NCI-H69 (cell line): ENCODE measurements around the gene METTL5.
A peak's percentile ranks its signal among the peaks of the same experiment; 100 is the strongest.
"Not testable (repeated sequence)": the region's sequence is repeated elsewhere in the genome, so short reads cannot be mapped to it uniquely, and the experiment has no call there.

ENCODE experiments used
- DNase-seq: peaks from one replicate; lab custom pipeline; 2025; lab: John Stamatoyannopoulos, UW

METTL5 gene

DNA sequence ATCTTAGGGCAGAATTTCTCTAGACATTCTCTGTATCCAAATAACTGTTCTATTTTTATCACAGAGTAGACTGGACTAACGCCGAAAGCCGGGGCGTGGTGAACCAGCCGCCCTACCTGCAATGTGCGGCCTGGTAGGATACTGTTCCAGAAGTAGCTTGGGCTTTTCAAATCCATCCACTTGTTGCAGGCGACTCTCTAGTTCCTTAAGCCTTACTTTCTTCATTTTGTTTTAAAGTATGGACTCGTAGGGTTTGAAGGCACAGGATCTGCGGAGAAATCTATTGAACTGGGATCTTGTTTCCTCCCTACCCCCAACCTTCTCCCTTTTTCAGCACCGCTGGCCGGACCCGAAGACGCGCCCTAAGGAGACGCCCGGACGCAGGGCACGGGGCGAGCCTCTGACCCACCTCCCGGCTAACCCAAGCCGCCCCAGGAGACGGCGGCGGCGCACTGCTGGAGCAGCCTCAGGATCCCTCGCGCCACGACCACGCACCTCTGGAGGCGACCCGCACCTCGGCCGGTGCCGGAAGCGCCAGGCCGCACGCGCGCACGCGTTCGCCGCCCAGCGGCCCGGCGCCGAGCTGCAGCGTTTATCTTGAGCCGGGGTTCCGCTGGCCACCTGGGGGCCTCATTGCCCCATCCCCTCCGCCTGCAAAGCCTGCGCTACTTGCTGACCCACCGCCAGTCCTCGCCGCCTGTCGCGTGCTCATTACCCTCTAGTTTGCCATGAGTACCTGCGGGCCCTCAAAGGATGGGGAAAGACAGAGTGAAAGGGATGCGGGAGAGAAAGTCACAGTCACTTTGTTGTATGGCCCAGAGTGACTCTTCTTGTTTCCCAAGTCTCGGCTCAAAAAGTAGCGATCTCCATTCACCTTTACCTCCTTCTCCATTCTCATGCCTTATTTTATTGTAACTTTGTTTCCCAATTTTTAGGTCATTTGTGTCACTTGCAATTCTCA lies at the start of gene METTL5:
TSS of gene METTL5 (minus strand) at position 533 of the 961 bp plus-strand sequence. CDS start at position 225, 308 bp downstream.
- peak; percentile 88 for DNase-seq

DNA sequence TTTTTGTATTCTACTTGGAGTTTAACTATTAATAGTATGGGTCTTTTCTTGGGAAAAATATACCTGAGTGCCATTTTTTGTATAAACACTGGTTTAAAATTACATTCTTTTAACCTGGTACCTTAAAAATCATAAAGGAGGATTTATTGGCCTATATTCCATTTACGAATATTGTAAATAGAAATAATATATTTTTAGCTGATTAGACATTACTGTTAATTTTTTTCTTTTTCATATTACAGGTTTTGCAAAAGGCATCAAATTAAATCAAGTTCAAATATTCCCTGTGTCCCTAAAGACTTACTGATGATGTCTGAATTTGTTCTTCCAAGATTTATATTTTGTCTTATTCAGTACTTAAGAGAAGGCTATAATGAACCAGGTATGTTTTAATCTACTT lies 47.3 kb upstream of the METTL5 start:
- no peak for DNase-seq

DNA sequence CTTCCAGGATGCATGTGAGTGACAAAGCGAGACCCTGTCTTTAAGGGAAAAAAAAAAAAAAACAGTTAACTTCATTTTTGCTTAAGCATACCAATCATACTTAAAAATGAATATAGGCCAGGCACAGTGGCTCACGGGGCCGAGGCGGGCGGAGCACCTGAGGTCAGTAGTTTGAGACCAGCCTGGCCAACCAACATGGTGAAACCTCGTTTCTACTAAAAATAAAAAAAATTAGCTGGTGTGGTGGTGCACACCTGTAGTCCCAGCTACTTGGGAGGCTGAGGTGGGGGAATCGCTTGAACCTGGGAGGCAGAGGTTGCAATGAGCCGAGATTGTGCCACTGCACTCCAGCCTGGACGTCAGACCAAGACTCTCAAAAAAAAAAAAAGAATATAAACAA lies 46.7 kb upstream of the METTL5 start:
- not testable (repeated sequence) for DNase-seq

DNA sequence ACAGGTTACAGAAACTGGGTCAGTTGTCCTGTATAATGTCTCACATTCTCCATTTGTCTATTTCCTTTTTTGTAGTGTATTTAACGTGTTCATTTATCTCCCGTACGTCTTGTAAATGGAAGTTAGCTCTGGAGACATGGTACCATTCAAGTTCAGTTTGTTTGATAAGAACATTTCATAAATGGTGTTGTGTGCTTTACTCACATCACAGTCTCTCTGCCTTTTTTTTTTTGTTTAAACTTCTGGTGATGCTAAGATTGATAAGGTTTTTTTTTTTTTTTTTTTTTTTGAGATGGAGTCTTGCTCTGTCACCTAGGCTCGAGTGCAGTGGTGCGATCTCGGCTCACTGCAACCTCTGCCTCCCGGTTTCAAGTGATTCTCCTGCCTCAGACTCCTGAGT lies 44.2 kb upstream of the METTL5 start:
- DNase-seq: no peak

DNA sequence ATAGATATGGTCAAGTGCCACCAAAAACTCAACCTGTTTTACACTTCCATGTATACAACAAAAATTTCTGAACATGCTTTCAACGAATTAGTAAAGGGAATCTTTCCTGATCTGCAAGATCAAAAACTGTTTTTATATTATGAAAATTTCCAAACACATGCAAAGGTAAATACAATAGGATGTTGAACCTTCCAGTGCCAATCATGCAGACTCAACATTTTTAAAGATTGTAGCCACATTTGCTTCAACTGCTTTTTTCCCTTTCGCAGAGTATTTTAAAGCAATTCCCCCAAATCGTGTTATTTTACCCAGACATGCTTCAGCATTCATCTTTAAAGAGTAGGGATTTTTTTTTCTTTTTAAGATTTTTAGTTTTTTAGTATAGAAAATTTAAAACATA lies 42.9 kb upstream of the METTL5 start:
- DNase-seq: no peak

DNA sequence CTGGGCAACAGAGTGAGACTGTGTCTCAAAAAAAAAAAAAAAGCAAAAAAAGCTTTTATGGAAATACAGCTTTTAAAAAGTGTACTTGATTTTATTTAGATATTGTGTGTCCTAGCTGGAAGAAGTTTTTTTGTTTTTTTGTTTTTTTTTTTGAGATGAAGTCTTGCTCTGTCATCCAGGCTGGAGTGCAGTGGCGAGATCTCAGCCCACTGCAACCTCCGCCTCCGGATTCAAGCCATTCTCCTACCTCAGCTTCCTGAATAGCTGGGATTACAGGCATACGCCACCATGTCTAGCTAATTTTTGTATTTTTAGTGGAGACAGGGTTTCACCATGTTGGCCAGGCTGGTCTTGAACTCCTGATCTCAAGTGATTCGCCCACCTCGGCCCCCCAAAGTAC lies 41.5 kb upstream of the METTL5 start:
- DNase-seq: not testable (repeated sequence)

DNA sequence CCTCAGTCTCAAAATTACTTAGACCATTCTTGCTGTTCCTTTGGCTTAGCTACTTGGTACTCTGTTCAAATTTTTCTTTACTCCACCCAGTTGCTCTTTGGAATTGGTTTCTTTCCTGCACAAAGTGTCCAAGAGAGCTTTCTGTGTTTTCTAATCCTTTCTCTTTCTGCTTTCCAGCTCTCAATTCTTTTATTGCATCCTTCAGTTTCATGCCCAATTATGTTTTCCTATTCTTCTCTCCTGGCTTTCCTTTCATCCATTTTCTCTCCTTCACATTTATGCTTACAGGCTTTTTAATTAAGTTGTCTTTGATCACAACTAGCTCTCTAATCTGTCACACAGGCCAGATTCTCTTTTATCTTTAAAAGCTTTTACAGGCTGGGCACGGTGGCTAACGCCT lies 40.8 kb upstream of the METTL5 start:
- no peak for DNase-seq

DNA sequence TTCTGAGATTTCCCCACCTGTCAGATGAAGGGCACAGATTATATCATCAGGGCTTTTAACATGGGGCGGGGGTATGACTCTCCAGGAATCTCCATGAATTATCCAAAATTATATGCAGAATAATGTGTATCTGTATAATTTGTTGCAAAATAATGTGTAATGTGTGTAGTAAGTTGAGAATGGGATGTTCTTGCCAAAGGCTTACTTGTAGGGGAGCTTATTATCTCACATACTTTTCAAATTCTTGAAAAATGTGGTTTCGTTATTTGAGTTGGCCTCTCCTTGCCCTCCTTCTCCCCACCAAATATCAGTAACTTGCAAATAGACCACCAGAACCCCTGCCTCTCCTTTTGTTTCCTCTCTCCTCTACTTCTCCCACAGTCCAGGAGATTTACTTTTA lies 38.1 kb upstream of the METTL5 start:
- no peak for DNase-seq

DNA sequence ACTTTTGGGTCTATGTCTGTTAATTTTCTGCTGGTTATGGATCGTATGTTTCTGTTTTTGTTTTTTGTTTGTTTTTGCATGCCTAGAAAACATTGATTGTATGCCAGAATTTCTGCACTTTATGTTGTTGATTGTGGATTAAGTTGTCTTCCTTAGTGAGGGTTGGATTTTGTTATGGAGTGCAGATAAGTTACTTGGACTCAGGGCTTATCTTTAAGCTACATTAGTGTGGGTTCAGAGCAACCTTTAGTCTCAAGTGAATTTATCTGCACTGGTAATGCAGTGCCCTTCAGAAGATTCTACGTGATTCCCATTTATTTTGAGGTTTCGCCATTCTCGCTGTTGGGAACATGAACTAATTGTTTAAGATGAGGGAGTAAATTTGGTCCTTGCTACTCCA lies 35.4 kb upstream of the METTL5 start:
- DNase-seq: no peak

DNA sequence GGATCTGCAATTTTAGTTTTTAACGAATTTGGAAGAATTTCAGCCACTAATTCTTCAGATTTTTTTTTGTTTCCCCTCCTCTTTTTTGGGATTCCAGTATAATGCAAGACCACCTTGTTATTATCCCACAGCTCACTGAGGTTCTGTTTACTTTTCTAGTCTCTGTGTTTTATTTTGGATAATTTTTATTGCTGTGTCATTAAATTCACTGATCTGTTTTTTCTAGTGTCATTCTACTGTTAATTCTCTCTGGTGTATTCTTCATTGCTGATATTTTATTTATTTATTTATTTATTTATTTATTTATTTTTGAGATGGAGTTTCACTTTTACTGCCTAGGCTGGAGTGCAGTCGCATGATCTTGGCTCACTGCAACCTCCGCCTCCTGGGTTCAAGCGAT lies 34.7 kb upstream of the METTL5 start:
- DNase-seq: no peak

DNA sequence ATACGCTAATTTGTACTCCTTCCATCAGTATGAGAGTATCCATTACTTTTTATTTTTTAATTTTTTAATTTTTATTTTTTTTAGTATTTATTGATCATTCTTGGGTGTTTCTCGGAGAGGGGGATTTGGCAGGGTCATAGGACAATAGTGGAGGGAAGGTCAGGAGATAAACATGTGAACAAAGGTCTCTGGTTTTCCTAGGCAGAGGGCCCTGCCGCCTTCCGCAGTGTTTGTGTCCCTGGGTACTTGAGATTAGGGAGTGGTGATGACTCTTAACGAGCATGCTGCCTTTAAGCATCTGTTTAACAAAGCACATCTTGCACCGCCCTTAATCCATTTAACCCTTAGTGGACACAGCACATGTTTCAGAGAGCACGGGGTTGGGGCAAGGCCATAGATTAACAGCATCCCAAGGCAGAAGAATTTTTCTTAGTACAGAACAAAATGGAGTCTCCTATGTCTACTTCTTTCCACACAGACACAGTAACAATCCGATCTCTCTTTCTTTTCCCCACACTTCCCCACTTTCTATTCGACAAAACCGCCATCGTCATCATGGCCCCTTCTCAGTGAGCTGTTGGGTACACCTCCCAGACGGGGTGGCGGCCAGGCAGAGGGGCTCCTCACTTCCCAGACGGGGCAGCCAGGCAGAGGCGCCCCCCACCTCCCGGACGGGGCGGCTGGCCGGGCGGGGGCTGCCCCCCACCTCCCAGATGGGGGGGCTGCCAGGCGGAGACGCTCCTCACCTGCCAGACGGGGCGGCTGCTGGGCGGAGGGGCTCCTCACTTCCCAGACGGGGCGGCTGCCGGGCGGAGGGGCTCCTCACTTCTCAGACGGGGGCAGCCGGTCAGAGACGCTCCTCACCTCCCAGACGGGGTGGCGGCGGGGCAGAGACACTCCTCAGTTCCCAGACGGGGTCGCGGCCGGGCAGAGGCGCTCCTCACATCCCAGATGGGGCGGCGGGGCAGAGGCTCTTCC lies 30.9 kb upstream of the METTL5 start:
- DNase-seq: not testable (repeated sequence)

DNA sequence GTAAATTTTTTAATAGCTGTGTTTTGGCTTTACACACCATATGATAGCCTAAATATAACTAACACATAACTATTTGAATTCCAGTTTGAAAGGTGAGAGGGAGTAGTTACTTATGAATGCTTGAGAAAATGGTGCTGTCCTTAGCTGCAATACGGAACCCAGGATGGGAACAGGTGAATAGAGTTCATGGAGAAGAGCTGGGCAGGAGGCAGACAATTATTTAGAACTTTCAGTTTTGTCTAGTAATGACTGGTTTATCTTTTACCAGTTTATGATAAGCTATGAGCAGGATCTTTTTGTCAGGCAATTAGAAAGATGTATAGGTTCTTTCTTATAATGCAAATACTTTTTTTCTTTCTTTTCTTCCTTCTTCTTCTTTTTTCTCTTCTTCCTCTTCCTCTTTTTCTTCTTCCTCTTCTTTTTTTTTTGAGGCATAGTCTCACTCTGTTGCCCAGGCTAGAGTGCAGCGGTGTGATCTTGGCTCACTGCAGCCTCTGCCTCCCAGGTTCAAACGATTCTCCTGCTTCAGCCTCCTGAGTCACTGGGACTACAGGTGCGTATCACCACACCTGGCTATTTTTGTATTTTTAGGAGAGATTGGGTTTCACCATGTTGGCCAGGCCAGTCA lies 28.4 kb upstream of the METTL5 start:
- DNase-seq: no peak

DNA sequence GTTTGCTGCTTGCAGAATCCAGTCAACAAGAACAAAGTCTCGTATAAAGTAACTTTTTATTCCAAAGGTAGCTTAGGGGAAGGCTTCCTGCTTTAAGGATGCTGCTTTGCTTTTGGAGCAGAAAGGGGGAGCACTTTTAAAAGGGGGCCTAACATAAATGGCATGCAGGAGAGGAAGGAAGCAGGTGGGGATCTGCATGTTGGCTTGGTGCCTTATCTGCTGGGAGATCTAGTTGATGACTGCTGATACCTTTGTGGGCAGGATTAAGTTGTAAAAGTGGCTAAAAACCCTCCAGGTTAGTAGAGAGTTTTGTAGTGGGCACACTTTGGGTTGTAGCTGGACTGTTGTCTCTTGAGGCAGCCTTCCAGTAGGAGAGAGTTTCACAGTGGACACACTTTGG lies 25.0 kb upstream of the METTL5 start:
- DNase-seq: no peak

DNA sequence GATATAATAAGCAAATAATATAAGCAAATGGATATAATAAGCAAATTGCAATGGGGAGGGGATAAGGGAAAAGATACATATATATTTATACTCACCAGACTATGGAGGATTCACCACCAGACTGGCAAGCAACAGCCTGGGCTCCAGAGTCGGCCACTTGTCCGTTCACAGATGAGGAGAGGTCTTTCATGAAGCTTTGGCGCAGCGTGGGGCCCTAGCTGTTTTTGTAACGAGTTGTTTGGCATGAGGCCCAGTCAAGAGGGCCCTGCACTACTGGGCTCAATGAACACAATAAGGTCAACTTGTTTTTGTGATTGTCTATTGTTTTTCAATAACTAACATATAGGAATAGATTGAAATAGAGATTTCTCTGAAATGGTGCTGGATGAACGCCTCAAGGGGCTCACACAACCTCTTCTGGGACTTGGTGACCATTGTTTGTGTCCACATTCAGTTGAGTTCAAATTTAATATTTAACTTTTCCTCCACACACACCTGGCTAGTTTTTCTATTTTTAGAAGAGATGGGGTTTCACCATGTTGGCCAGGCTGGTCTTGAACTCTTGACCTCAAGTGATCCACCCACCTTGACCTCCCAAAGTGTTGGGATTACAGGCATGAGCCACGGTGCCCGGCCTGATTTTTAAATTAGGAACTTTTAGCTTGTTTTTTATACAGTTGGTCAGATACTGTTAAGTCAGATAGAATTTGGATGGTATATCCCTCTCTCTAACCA lies 24.4 kb upstream of the METTL5 start:
- DNase-seq: peak; percentile 4

DNA sequence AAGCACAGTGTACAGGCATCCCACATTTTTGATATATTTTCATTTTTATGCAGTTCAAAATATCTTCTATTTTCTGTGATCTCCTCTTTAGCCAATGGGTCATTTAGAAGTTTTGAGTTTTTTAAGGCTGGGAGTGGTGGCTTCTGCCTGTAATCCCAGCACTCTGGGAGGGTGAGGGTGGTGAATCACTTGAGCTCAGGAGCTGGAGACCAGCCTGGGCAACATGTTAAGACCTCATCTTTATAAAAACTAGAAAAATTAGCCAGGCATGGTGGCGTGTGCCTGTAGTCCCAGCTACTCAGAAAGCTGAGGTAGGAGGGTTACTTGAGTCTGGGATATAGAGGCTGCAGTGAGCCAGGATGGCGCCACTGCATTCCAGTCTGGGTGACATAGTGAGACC lies 20.3 kb upstream of the METTL5 start:
- DNase-seq: no peak

DNA sequence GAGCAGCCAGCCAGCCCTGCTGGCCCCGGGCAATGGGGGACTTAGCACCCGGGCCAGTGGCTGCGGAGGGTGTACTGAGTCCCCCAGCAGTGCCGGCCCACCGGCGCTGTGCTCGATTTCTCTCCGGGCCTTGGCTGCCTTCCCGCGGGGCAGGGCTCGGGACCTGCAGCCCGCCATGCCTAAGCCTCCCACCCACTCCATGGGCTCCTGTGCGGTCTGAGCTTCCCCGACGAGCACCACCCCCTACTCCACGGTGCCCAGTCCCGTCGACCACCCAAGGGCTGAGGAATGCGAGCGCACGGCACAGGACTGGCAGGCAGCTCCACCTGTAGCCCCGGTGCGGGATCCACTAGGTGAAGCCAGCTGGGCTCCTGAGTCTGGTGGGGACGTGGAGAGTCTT lies 16.9 kb upstream of the METTL5 start:
- DNase-seq: not testable (repeated sequence)

DNA sequence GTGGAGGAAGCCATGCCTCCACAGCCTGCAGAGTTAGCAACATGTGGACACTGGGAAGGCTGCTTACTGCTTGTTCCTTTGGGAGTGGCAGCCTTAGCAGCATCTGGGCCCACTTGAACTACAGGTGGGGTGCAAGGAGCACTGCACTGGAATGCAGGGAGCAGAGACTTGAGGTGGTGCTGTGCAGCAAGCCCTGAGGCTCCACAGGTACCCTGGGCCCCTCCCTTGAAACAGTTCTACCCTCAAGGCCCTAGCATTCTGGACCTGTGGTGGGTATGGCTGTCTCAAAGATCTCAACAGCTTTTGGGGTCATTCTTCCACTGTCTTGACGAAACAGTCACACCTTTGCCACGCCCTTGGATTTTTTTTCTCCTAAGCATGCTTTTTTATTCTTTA lies 16.0 kb upstream of the METTL5 start:
- DNase-seq: no peak

DNA sequence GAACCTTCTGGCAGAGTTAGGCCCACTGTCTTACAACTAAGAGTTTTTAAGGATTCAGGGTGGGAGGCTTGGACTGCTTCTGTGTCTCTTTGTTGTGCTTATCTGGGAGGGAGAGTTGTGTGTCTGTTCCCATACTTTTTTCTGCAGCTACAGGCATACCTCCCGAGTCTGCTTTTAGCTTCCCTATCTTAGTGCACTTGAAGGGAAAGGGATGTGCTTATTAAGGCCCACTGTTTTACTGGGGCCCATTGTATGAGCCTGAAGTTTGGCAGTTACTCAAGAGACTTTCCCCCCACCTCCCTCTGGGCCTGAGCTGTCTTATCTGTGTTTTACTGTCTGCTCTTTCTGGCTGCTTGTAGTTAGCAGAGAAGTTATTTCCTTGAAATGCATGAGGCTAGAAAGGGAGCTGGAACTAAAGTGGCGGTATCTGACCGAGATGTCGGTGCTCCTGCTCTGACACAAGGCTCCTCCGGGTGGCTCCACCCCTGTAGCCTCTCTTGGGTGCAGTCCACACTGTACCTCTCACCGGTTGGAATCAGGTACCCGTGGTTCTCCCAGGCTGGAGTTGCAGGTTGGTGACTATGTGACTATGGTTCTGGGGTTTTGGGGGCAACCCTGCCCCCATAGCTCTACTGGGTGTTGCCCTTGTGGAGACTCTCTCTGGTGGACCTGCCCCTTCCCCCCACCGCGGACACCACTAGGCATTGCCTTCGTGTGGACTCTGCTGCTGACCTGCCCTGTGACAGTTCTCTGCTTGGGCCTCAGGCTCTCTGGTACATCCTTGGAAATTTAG lies 15.4 kb upstream of the METTL5 start:
- DNase-seq: no peak

DNA sequence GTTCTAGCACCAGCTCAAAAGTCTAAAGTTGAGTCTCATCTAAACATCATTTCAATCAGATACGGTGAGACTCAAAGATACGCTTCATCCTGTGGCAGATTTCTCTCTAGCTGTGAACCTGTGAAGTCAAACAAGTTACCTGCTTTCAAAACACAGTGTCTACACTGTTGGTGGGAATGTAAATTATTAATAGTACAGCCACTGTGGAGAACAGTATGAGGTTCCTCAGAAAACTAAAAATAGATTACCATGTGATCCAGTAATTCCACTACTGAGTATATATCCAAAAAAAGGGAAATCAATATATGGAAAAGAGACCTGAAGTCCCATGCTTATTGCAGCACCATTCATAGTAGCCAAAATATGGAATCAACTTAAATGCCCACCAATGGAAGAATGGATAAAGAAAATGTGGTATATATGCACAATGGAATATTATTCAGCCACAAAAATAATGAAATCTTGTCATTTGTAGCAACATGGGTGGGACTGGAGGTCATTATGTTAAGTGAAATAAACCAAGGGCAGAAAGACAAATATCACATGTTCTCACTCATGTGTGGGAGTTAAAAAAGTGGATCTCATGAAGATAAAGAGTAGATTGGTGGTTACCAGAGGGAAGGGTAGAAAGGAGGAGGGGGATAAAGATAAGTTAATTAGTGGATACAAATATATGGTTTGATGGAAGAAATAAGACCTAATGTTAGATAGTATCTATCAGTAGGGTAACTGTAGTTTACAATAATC lies 14.2 kb upstream of the METTL5 start:
- no peak for DNase-seq

DNA sequence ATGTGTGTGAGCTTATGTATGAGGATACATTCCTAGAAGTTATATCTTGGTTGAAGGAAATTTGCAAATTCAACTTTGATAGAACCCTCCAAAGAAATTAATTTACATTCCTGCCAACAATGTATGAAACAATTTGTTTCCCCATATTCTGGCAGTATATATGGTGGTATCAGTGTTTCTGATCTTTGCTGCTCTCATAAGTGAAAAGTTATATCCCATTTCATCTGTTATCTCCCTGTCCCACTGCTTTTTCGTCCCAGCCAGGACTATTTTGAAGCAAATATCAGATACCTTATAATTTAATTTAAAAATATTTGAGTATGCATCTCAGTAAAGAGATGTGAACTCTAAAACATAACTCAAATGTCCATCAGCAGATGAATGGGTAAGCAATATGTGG lies 9.7 kb upstream of the METTL5 start:
- DNase-seq: no peak
